HG03025 (cell line): ENCODE results near the gene RAB3GAP2.
"Not testable (repeated sequence)": the region's sequence is repeated elsewhere in the genome, so short reads cannot be mapped to it uniquely, and the experiment has no call there.

Source experiments
- ATAC-seq: cut with Tn5 transposase; IDR thresholded peaks from one replicate; pipeline ENCODE4 v1.9.1; 2021; ENCODE audit warnings: mild to moderate bottlenecking, moderate library complexity; ENCODE audit not compliant: unreplicated experiment, low FRiP score

The RAB3GAP2 gene

GRCh38 chr1:220157738-220158137 is 114.5 kb downstream of the RAB3GAP2 start:
- ATAC-seq, result no peak

GRCh38 chr1:220156620-220157146 is 115.6 kb downstream of the RAB3GAP2 start:
- ATAC-seq, result no peak

GRCh38 chr1:220153147-220153546 is 119.1 kb downstream of the RAB3GAP2 start:
- ATAC-seq, result no peak

- no peak for ATAC-seq
Observed at GRCh38 chr1:220151454-220151853, 120.8 kb downstream of the RAB3GAP2 start.

GRCh38 chr1:220149742-220150141 is 122.5 kb downstream of the RAB3GAP2 start:
- no peak for ATAC-seq

- ATAC-seq, result no peak
Observed at GRCh38 chr1:220144051-220144450, 128.2 kb downstream of the RAB3GAP2 start.

- no peak for ATAC-seq
Observed at GRCh38 chr1:220139966-220140365, 132.3 kb downstream of the RAB3GAP2 start.

- ATAC-seq, result no peak
Observed at GRCh38 chr1:220137019-220137786, 135.1 kb downstream of the RAB3GAP2 start.

GRCh38 chr1:220135755-220136154 is 136.5 kb downstream of the RAB3GAP2 start:
- ATAC-seq, result no peak

- ATAC-seq, result no peak
Observed at GRCh38 chr1:220129479-220130210, 142.6 kb downstream of the RAB3GAP2 start.

- no peak for ATAC-seq
Observed at GRCh38 chr1:220127076-220127475, 145.2 kb downstream of the RAB3GAP2 start.

- no peak for ATAC-seq
Observed at GRCh38 chr1:220124542-220124941, 147.7 kb downstream of the RAB3GAP2 start.

- ATAC-seq, result no peak
Observed at GRCh38 chr1:220123889-220124288, 148.4 kb downstream of the RAB3GAP2 start.

- ATAC-seq, result no peak
Observed at GRCh38 chr1:220123066-220123465, 149.2 kb downstream of the RAB3GAP2 start.

GRCh38 chr1:220121791-220122530 is 150.3 kb downstream of the RAB3GAP2 start:
- ATAC-seq, result no peak

- ATAC-seq, result no peak
Observed at GRCh38 chr1:220119043-220119512, 153.2 kb downstream of the RAB3GAP2 start.

GRCh38 chr1:220113136-220113695 is 159.0 kb downstream of the RAB3GAP2 start:
- ATAC-seq, result no peak

- not testable (repeated sequence) for ATAC-seq
Observed at GRCh38 chr1:220112600-220112999, 159.7 kb downstream of the RAB3GAP2 start.

GRCh38 chr1:220110473-220110872 is 161.8 kb downstream of the RAB3GAP2 start:
- not testable (repeated sequence) for ATAC-seq

- no peak for ATAC-seq
Observed at GRCh38 chr1:220099826-220100225, 172.4 kb downstream of the RAB3GAP2 start.
